DOHH2 (cell line): ENCODE measurements around the gene GPR26.

Experiments used
- CTCF ChIP-seq: fragments of 200-600 bp; sonication (generic); IDR thresholded peaks from one replicate; pipeline ENCODE4 v1.5.1; 2014; ENCODE audit warnings: antibody characterized with exemption, mild to moderate bottlenecking, low read depth, low read length; ENCODE audit not compliant: poor library complexity, severe bottlenecking
- EZH2phosphoT487 ChIP-seq: fragments of 200-600 bp; sonication (generic); IDR thresholded peaks from 2 replicates; pipeline ENCODE4 v1.6.1; 2017; ENCODE audit warnings: borderline replicate concordance, mild to moderate bottlenecking, antibody characterized with exemption, low read length, moderate library complexity, mixed read lengths

- TF ChIP-seq CTCF (no peak), EZH2phosphoT487 (no peak)
Measured at GRCh38 chr10:123683865-123684264, 17.7 kb downstream of the GPR26 start.
